DND-41 (cell line): ENCODE measurements around the gene ACTR3C.

ENCODE experiments used
- CTCF ChIP-seq: IDR thresholded peaks from 2 replicates; pipeline ENCODE4 v1.5.1; 2012; ENCODE audit warnings: borderline replicate concordance, low read length, moderate library complexity, mild to moderate bottlenecking; ENCODE audit not compliant: poor library complexity, severe bottlenecking; ENCODE audit errors: extremely low read depth
- EZH2 ChIP-seq: IDR thresholded peaks from 3 replicates; pipeline ENCODE4 v1.6.1; 2012; ENCODE audit warnings: borderline replicate concordance, low read depth, mild to moderate bottlenecking, moderate library complexity, low read length, inconsistent platforms; ENCODE audit not compliant: severe bottlenecking

DNA sequence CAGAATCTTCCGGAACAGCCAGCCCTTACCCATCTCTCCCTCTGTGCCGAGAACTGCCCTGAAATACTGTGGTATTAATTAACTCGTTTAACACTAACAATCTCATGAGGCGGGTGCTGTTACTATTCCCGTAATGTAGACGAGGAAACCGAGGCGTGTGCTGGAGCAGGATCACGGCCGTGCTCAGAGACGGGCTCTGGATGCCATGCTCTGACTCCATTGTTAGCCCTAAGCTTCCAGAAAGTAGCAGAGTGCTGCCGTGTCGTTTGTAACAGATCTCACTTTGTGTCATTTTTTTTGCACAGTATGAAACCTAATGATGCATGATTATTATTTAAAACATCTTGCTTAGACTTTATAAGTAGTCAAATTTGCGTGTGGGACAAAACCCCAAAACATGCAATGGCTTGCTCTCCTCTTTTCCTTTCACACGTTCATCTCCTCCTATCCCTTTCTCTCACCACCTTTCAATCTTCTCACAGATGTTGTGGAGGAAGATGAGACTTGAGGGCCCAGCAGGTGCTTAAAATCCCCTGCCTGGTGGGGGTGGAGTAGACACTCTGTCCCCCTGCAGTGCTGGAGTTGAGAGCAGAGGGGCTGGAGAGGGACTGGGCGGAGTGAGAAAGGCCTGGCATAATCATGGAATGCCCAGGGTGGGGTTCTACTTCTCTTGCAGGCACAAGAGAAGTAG, 482 bp upstream of the ACTR3C start:
- TF ChIP-seq CTCF (no peak), EZH2 (no peak)
